ENCODE results near the gene RAX2.
"Not testable (repeated sequence)": the region's sequence is repeated elsewhere in the genome, so short reads cannot be mapped to it uniquely, and the experiment has no call there.

RAX2 gene

DNA sequence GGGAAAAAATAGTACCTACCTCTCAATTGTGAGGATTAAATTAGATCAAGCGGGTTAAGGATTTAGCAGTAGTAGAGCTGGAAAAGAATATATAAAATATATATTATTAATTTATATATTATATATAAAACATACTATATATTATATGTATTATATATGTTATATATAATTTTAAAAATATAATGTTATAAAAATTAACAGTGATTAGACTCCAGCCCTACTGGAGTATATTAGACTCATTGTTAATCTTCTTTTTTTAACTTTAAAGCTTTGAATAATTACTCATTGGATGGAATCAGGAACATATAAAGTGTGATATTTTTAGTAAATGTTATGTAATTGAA, 9.9 kb downstream of the RAX2 start:
- Histone ChIP-seq H3K9me3 (ENCODE audit: control insufficient read depth, low read length) (no peaks in the 10 kb centered on the region), H3K27ac (ENCODE audit: insufficient read depth, low read length, poor library complexity, severe bottlenecking) (peak overlapping the region; percentile 100), H3K36me3 (ENCODE audit: control insufficient read depth, insufficient read depth, low read length) (peaks cover 23% of the 10 kb centered on the region), H3K4me3 (ENCODE audit: insufficient read depth, low read depth, low read length, poor library complexity, severe bottlenecking) (no peak overlapping the region), H3K27me3 (replicated peaks; ENCODE audit: control insufficient read depth, insufficient read depth, low read length, poor library complexity, severe bottlenecking) (no peaks in the 10 kb centered on the region), H3K4me1 (ENCODE audit: control insufficient read depth, insufficient read depth, low read length, poor library complexity, severe bottlenecking) (peaks cover 40% of the 10 kb centered on the region)
- no peak for DNase-seq

DNA sequence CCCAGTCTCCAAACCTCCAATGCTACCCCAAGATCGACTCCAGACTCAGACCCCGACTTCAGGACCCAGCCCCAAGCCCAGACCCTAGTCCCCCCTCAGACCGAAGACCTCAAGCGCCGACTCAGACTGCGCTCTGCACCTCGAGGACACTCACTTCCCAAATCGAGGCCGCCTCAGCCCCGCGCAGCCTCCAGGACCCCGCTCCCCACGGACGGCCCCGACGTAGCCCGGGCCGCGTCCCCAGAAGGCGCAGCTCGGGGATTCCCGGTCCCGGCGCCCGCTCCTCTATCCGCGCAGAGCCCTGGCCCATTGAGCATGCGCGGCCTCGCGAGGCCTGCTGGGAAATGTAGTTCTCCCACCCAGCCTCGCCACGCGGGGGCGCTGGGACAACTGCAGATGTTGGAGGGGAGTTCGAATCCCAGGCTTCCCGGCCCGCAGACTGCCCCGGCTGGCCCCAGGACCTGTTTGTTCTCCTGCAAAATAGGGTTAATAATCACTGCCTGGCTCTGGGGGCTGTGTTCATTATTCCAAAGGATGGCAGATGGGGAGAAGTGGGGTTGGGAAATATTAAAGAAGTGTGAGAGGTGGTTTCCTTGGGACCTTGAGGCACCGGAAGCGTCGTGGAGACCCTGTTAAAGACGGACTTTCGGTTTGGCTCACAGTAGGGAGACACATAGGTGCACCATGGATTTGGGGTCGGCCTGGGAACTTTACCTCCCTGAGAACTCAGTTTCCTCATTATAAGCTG, 10.5 kb downstream of the RAX2 start, which contains the start of gene APBA3:
Gene APBA3, minus strand, starts transcription at position 311 of the 748 bp plus-strand sequence. CDS start 1,428 bp downstream, outside the sequence.
- H3K27me3 ChIP-seq (replicated peaks; ENCODE audit: control insufficient read depth, insufficient read depth, low read length, poor library complexity, severe bottlenecking): no peaks in the 10 kb centered on the region
- no peaks in the 10 kb centered on the region for H3K9me3 ChIP-seq (ENCODE audit: control insufficient read depth, low read length)
- H3K4me1 ChIP-seq (ENCODE audit: control insufficient read depth, insufficient read depth, low read length, poor library complexity, severe bottlenecking): peaks cover 37% of the 10 kb centered on the region
- H3K27ac ChIP-seq (ENCODE audit: insufficient read depth, low read length, poor library complexity, severe bottlenecking): peak within 1 kb of the TSS; percentile 100
- peak; percentile 88 to 91 (median 90) for DNase-seq
- H3K36me3 ChIP-seq (ENCODE audit: control insufficient read depth, insufficient read depth, low read length): peaks cover 18% of the 10 kb centered on the region
- peak within 1 kb of the TSS; percentile 86 for H3K4me3 ChIP-seq (ENCODE audit: insufficient read depth, low read depth, low read length, poor library complexity, severe bottlenecking)

DNA sequence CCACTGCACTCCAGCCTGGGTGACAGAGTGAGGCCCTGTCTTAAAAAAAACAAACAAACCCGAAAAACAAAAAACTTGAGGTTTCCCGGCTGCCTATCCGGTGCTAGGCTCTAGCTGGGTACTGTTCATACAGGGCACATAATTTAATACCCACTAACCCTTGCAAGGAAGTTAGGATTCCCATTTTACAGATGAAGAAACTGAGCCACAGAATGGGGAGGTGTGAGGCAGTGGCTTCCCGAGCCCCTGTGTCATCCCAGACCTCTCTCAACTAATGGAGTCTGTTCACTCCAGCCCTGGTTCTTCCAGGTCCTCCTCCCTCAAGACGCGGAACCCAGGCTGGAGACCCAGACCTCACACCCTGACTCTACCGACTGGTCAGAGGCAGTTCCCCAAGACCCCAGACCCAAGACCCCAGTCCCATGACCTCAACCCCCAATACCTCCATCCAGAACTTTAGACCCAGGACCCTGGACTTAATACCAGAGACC, 11.1 kb downstream of the RAX2 start:
- no peaks in the 10 kb centered on the region for H3K27me3 ChIP-seq (replicated peaks; ENCODE audit: control insufficient read depth, insufficient read depth, low read length, poor library complexity, severe bottlenecking)
- no peaks in the 10 kb centered on the region for H3K9me3 ChIP-seq (ENCODE audit: control insufficient read depth, low read length)
- H3K4me1 ChIP-seq (ENCODE audit: control insufficient read depth, insufficient read depth, low read length, poor library complexity, severe bottlenecking): peaks cover 33% of the 10 kb centered on the region
- H3K36me3 ChIP-seq (ENCODE audit: control insufficient read depth, insufficient read depth, low read length): peaks cover 14% of the 10 kb centered on the region
- peak overlapping the region; percentile 86 for H3K4me3 ChIP-seq (ENCODE audit: insufficient read depth, low read depth, low read length, poor library complexity, severe bottlenecking)
- peak overlapping the region; percentile 99 for H3K27ac ChIP-seq (ENCODE audit: insufficient read depth, low read length, poor library complexity, severe bottlenecking)
- DNase-seq: peak in 1 of 3 donors; percentile 7

DNA sequence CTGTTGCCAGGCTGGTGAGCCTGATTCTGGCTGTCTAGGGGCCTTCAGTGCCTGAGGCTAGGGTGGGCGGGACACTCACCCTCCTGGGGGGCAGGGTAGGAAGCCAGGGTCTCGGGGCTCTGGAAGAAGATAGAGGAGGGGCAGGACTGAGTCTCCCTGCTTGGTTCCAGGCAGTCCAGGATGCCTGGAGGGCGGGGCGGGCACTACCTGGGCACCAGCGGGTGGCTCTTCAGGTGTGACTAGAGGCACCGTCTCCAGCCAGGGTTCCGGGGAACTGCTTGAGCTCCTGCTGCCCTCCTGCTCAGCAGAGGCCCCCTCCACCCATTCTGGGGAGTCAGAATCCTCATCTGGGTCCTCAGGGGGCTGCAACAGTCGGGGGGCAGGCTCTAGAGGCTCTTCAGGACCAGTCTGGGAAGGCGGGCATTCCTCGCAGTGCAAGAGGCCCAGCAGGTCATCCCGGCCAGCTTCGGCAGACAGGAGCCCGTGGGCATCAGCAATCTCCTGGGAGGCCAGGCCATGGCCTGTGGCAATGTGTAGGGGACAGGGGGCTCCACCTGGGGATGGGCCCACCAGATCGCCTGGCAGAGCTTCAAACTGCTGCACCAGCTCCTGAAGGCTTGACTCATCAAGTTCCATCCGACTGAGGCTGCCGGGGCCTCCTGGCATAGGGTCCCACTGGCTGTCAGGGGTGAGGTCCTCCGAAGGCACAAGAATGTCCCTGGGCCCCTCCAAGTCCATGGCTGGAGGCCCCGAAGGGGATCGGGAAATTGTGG, 12.4 kb downstream of the RAX2 start:
- no peak for DNase-seq
- Histone ChIP-seq H3K36me3 (ENCODE audit: control insufficient read depth, insufficient read depth, low read length) (peaks cover 9% of the 10 kb centered on the region), H3K9me3 (ENCODE audit: control insufficient read depth, low read length) (no peaks in the 10 kb centered on the region), H3K4me1 (ENCODE audit: control insufficient read depth, insufficient read depth, low read length, poor library complexity, severe bottlenecking) (peaks cover 33% of the 10 kb centered on the region), H3K27me3 (replicated peaks; ENCODE audit: control insufficient read depth, insufficient read depth, low read length, poor library complexity, severe bottlenecking) (no peaks in the 10 kb centered on the region), H3K27ac (ENCODE audit: insufficient read depth, low read length, poor library complexity, severe bottlenecking) (peak overlapping the region; percentile 18), H3K4me3 (ENCODE audit: insufficient read depth, low read depth, low read length, poor library complexity, severe bottlenecking) (no peak overlapping the region)

DNA sequence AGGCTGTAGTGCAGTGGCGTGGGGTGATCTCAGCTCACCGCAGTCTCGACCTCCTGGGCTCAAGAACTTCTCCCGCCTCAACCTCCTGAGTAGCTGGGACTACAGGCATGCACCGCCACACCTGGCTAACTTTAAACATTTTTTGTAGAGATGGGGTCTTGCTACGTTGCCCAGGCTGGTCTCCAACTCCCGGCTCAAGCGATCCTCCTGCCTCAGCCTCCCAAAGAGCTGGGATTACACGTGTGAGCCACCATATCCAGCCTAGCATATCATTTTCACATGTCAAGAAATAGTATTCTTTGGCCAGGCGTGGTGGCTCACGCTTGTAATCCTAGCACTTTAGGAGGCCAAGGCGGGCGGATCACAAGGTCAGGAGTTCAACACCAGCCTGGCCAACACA, 13.7 kb downstream of the RAX2 start:
- DNase-seq; H3K27ac ChIP-seq (ENCODE audit: insufficient read depth, low read length, poor library complexity, severe bottlenecking): not testable (repeated sequence)
- peaks cover 21% of the 10 kb centered on the region for H3K36me3 ChIP-seq (ENCODE audit: control insufficient read depth, insufficient read depth, low read length)

DNA sequence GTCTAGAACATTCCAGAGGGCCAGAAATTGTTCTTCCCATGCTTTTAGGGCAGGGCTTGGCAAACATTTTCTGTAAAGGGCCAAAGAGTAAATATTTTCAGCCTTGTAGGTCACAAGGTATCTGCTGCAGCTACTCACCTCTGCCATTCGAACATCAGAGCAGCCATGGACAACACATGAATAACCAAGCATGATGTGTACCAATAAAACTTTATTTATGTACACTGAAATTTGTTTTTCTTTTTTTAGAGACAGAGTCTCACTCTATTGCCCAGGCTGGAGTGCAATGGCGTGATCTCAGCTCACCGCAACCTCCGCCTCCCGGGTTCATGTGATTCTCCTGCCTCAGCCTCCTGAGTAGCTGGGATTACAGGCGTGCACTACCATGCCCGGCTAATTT, 14.3 kb downstream of the RAX2 start:
- H3K27me3 ChIP-seq (replicated peaks; ENCODE audit: control insufficient read depth, insufficient read depth, low read length, poor library complexity, severe bottlenecking); H3K9me3 ChIP-seq (ENCODE audit: control insufficient read depth, low read length); H3K27ac ChIP-seq (ENCODE audit: insufficient read depth, low read length, poor library complexity, severe bottlenecking); DNase-seq; H3K4me3 ChIP-seq (ENCODE audit: insufficient read depth, low read depth, low read length, poor library complexity, severe bottlenecking): not testable (repeated sequence)
- Histone ChIP-seq H3K36me3 (ENCODE audit: control insufficient read depth, insufficient read depth, low read length) (peaks cover 27% of the 10 kb centered on the region), H3K4me1 (ENCODE audit: control insufficient read depth, insufficient read depth, low read length, poor library complexity, severe bottlenecking) (peaks cover 28% of the 10 kb centered on the region)

More for the DNA sequence above, 13.7 kb downstream of the RAX2 start:
- H3K4me1 ChIP-seq (ENCODE audit: control insufficient read depth, insufficient read depth, low read length, poor library complexity, severe bottlenecking): peaks cover 32% of the 10 kb centered on the region
- H3K27me3 ChIP-seq (replicated peaks; ENCODE audit: control insufficient read depth, insufficient read depth, low read length, poor library complexity, severe bottlenecking); H3K9me3 ChIP-seq (ENCODE audit: control insufficient read depth, low read length); H3K4me3 ChIP-seq (ENCODE audit: insufficient read depth, low read depth, low read length, poor library complexity, severe bottlenecking): not testable (repeated sequence)

DNA sequence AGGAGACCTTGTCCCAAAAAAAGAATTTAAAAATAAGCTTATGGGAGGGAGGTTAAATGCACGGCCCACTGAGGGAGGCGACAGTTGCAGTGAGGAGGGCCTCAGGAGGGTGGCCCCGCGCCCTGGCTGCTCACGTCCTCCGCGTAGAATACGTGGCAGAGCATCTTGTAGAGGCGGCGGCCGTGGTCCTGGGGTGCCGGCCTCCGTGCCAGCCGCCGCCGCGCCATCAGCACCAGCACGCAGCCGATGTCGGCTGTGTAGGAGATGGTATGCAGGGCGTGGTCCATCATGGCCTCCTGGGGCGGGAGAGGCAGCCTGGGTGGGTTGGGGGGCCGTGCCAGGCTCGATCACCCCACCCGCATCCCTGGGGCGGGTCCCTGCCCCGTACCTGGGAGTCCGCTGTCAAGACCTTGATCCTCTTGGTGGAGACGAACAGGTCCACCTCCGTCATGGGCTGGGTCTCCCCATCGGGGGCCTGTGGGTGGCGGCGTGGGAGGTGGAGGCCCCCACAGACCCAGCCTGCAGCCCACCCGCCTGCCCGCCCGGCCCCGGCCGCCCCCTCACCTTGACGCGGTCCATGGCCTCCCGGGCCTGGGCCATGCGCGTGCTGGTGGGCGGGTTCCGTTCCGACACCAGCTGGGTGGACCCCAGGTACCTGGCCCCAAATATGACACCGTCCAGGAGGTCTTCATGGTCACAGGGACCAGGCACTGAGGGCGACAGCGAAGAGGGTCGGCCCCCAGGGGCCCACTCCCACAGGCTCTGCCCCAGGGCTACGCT, 18.2 kb downstream of the RAX2 start:
- no peaks in the 10 kb centered on the region for H3K4me1 ChIP-seq (ENCODE audit: control insufficient read depth, insufficient read depth, low read length, poor library complexity, severe bottlenecking)
- no peak overlapping the region for H3K27ac ChIP-seq (ENCODE audit: insufficient read depth, low read length, poor library complexity, severe bottlenecking)
- no peaks in the 10 kb centered on the region for H3K9me3 ChIP-seq (ENCODE audit: control insufficient read depth, low read length)
- peaks cover 55% of the 10 kb centered on the region for H3K36me3 ChIP-seq (ENCODE audit: control insufficient read depth, insufficient read depth, low read length)
- no peak overlapping the region for H3K4me3 ChIP-seq (ENCODE audit: insufficient read depth, low read depth, low read length, poor library complexity, severe bottlenecking)
- no peaks in the 10 kb centered on the region for H3K27me3 ChIP-seq (replicated peaks; ENCODE audit: control insufficient read depth, insufficient read depth, low read length, poor library complexity, severe bottlenecking)
- no peak for DNase-seq

DNA sequence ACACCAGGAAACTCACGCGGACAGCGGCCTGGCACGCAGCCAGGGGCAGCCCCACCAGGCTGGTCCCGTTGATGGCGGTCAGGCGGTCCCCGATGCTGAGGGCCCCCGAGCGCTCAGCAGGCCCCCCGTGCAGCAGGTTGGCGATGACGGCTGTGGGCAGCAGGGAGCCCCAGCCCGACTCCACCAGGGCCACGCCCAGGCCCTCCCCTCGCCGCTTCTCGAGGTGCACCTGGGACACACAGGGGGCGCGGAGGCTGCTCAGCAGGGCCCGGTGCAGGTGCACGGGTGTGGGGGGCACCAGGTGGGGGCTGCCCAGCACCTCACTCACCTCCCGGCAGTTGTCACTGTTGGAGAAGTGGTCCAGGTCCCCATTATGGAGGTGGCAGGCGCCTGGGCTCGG, 19.5 kb downstream of the RAX2 start:
- no peak for DNase-seq
- H3K9me3 ChIP-seq (ENCODE audit: control insufficient read depth, low read length): no peaks in the 10 kb centered on the region
- H3K36me3 ChIP-seq (ENCODE audit: control insufficient read depth, insufficient read depth, low read length): peaks cover 52% of the 10 kb centered on the region
- H3K4me1 ChIP-seq (ENCODE audit: control insufficient read depth, insufficient read depth, low read length, poor library complexity, severe bottlenecking): no peaks in the 10 kb centered on the region
- H3K27me3 ChIP-seq (replicated peaks; ENCODE audit: control insufficient read depth, insufficient read depth, low read length, poor library complexity, severe bottlenecking): no peaks in the 10 kb centered on the region
- no peak overlapping the region for H3K27ac ChIP-seq (ENCODE audit: insufficient read depth, low read length, poor library complexity, severe bottlenecking)
- no peak overlapping the region for H3K4me3 ChIP-seq (ENCODE audit: insufficient read depth, low read depth, low read length, poor library complexity, severe bottlenecking)

DNA sequence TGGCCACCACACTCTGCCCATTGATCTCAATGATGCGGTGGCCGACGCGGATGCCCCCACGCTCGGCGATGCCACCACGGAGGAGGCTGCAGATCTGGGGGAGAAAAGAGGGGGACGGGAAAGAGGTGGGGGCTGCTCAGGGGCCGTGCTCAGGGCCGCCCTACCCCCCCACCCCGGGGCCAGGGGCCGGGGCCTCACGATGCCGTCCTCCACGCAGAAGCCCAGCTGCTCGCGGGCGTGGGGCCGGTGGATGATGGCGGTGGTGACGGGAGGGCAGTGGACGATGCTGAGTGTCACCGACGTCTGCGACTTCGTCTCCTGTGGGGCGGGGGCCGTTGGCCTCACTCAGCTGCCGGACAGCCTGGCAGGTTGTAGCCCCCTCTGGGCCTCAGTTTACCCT, 20.8 kb downstream of the RAX2 start:
- no peak overlapping the region for H3K4me3 ChIP-seq (ENCODE audit: insufficient read depth, low read depth, low read length, poor library complexity, severe bottlenecking)
- no peaks in the 10 kb centered on the region for H3K9me3 ChIP-seq (ENCODE audit: control insufficient read depth, low read length)
- DNase-seq: no peak
- no peaks in the 10 kb centered on the region for H3K4me1 ChIP-seq (ENCODE audit: control insufficient read depth, insufficient read depth, low read length, poor library complexity, severe bottlenecking)
- H3K36me3 ChIP-seq (ENCODE audit: control insufficient read depth, insufficient read depth, low read length): peaks cover 51% of the 10 kb centered on the region
- H3K27ac ChIP-seq (ENCODE audit: insufficient read depth, low read length, poor library complexity, severe bottlenecking): no peak overlapping the region
- H3K27me3 ChIP-seq (replicated peaks; ENCODE audit: control insufficient read depth, insufficient read depth, low read length, poor library complexity, severe bottlenecking): no peaks in the 10 kb centered on the region
